Left ventricle myocardium inferior (tissue), 1 donor: ENCODE results near the gene P2RY1. TPM values are rescaled to one million over a fixed set of nuclear protein-coding genes. Genes with fewer than 3 reads are reported as not detected.

Experiments
- DNase-seq: peaks from one replicate; pipeline ENCODE4 v3.0.0-alpha.2; 2020
- H3K27ac ChIP-seq: fragments of 200-600 bp; replicated peaks from 2 replicates; pipeline ENCODE4 v1.8.0; 2021
- H3K27me3 ChIP-seq: fragments of 200-600 bp; 2 replicates; pipeline ENCODE4 v1.8.0; 2021; ENCODE audit warnings: low read depth
- H3K36me3 ChIP-seq: fragments of 200-600 bp; 2 replicates; pipeline ENCODE4 v1.8.0; 2021
- H3K4me1 ChIP-seq: fragments of 200-600 bp; 2 replicates; pipeline ENCODE4 v1.8.0; 2021
- H3K4me3 ChIP-seq: fragments of 200-600 bp; 2 replicates; pipeline ENCODE4 v1.8.0; 2021; ENCODE audit warnings: mild to moderate bottlenecking, moderate library complexity
- H3K9me3 ChIP-seq: fragments of 200-600 bp; replicated peaks from 2 replicates; pipeline ENCODE4 v1.8.0; 2021
- intact Hi-C: fragments of 100-400 bp; cut with micrococcal nuclease; formaldehyde crosslinking; loops from one replicate; pipeline ENCODE4 v1.11.0; 2022
- total RNA-seq: library from RNA; stranded (reverse); fragmentation: NEBNext Ultra II Directional; extraction: Animal tissue kit (Norgen Biotek cat#: 25700); gene quantifications from one replicate; pipeline ENCODE4 v1.2.1, GENCODE V29; 2021
- TF ChIP-seq, protein P1 (sequence below): fragments of 200-600 bp; IDR thresholded peaks from 2 replicates; pipeline ENCODE4 v1.8.0; 2021; ENCODE audit warnings: antibody characterized with exemption, mild to moderate bottlenecking, borderline replicate concordance
- donor health status: DM: no; HTN: yes; CAD: no; lungs with severe emphysema.

P2RY1 gene
- total RNA-seq, 1 donor from 2014 or later, result 11.2 TPM

DNA sequence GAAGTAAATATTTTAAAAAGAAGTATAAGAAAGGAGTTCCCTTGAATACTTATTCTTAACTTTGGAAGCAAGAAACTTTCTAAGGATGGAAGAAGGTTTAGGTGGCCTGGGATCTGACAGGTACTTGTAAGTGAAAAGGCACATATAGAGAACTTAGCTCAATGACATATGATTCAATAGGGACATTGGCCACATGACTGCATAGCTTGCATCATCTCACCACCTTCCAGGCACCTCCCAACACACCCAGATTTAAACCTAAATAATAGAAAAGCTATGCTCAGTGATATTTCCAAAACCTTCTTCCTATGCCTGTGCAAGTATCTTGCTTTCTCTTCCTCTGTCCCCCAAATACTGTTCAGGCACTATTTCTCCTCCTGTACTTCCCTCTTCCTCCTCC lies 4.7 kb upstream of the P2RY1 start:
- DNase-seq, result no peak
- Histone ChIP-seq H3K27ac (no peak overlapping the region), H3K9me3 (no peaks in the 10 kb centered on the region), H3K36me3 (no peaks in the 10 kb centered on the region), H3K4me1 (peaks cover 10% of the 10 kb centered on the region), H3K27me3 (no peaks in the 10 kb centered on the region), H3K4me3 (no peak overlapping the region)
- intact Hi-C loops, result no loop called here
- TF ChIP-seq, protein P1, sequence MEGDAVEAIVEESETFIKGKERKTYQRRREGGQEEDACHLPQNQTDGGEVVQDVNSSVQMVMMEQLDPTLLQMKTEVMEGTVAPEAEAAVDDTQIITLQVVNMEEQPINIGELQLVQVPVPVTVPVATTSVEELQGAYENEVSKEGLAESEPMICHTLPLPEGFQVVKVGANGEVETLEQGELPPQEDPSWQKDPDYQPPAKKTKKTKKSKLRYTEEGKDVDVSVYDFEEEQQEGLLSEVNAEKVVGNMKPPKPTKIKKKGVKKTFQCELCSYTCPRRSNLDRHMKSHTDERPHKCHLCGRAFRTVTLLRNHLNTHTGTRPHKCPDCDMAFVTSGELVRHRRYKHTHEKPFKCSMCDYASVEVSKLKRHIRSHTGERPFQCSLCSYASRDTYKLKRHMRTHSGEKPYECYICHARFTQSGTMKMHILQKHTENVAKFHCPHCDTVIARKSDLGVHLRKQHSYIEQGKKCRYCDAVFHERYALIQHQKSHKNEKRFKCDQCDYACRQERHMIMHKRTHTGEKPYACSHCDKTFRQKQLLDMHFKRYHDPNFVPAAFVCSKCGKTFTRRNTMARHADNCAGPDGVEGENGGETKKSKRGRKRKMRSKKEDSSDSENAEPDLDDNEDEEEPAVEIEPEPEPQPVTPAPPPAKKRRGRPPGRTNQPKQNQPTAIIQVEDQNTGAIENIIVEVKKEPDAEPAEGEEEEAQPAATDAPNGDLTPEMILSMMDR, result no peak

DNA sequence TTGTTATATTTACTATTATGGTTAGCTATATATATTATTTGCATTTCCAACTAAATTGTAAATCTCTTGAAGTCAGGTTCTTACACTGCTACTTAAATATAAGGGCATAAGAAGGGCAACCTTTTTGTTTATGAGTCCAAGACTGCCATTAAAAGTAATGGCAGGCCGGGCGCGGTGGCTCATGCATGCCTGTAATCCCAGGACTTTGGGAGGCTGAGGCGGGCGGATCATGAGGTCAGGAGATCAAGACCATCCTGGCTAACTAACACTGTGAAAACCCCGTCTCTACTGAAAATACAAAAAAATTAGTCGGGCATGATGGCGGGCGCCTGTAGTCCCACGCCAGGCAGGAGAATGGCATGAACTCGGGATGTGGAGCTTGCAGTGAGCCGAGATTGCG lies 2.9 kb upstream of the P2RY1 start:
- DNase-seq, result no peak
- intact Hi-C loops, result no loop called here
- H3K27me3 ChIP-seq, result no peaks in the 10 kb centered on the region
- no peaks in the 10 kb centered on the region for H3K9me3 ChIP-seq
- no peak overlapping the region for H3K27ac ChIP-seq
- H3K4me3 ChIP-seq, result no peak overlapping the region
- H3K36me3 ChIP-seq, result no peaks in the 10 kb centered on the region
- TF ChIP-seq, protein P1, result no peak
- H3K4me1 ChIP-seq, result peaks cover 28% of the 10 kb centered on the region

DNA sequence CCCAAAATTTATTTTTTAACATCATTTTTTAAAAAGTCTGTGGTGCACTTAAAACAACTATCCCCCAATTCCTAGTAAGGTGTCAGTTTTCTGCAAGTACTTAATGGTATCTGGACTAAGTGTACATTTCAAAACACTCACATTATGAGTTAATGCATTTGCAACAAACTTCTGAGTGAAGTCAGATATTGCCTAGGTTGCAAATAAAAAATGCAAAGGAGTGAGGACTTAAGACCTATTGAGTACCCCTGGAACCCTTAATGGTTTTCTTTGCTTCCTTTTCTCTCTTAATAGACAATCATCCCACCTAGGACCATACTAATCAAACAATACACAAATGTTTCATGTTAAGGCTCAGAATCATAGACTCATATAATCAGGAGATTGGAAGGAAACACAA lies 1.8 kb upstream of the P2RY1 start:
- Histone ChIP-seq H3K4me1 (peaks cover 37% of the 10 kb centered on the region), H3K36me3 (no peaks in the 10 kb centered on the region), H3K27ac (no peak overlapping the region), H3K9me3 (no peaks in the 10 kb centered on the region), H3K27me3 (no peaks in the 10 kb centered on the region), H3K4me3 (no peak overlapping the region)
- TF ChIP-seq, protein P1, result no peak
- DNase-seq, result no peak
- intact Hi-C loops, result no loop called here

DNA sequence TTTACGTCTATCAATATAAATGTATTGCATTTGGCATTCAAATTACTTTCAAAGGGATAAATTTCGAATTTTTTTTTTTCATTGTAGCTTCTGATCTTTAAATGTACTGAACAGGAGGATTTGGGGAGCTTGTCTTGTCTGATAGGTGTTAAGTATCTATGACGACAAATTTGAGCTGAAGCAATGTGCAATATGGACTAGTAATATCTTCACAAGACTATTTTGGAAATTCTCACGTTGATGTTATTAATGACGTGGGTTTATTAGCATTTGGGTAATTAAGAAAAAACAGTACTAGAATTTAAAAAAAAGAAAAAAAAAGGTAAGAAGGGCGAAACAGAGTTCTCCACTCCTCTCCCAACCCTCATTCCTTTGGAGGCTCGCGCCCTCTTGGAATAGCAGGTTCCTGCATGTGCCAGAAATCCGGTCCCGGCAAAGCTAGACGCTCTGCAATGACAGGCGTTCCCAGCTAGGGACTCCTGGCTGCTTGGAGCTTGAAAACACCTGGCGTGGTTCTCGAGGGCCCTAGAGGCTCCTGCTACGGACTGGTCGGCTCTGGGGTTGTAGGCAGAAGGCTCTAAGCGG lies 648 bp upstream of the P2RY1 start:
- peak overlapping the region; percentile 82 for H3K27ac ChIP-seq
- TF ChIP-seq, protein P1, result peak; percentile 54

DNA sequence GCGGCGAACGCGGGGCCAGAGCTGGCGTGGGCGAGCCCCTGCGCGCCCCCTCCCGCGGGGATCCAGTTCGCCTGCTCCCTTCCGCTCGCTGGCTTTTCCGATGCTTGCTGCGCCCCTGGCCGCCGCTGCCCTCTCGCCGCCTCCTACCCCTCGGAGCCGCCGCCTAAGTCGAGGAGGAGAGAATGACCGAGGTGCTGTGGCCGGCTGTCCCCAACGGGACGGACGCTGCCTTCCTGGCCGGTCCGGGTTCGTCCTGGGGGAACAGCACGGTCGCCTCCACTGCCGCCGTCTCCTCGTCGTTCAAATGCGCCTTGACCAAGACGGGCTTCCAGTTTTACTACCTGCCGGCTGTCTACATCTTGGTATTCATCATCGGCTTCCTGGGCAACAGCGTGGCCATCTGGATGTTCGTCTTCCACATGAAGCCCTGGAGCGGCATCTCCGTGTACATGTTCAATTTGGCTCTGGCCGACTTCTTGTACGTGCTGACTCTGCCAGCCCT lies 721 bp downstream of the P2RY1 start:
- H3K36me3 ChIP-seq, result no peaks in the 10 kb centered on the region
- TF ChIP-seq, protein P1, result peak; percentile 1
- H3K27me3 ChIP-seq, result no peaks in the 10 kb centered on the region
- H3K9me3 ChIP-seq, result no peaks in the 10 kb centered on the region
- peak overlapping the region; percentile 90 for H3K4me3 ChIP-seq
- peaks cover 55% of the 10 kb centered on the region for H3K4me1 ChIP-seq
- intact Hi-C loops, result no loop called here
- H3K27ac ChIP-seq, result peak overlapping the region; percentile 82
- DNase-seq, result peak; percentile 15

More for the DNA sequence above, 648 bp upstream of the P2RY1 start:
- peak overlapping the region; percentile 90 for H3K4me3 ChIP-seq
- no peak for DNase-seq
- H3K27me3 ChIP-seq, result no peaks in the 10 kb centered on the region
- no peaks in the 10 kb centered on the region for H3K36me3 ChIP-seq
- intact Hi-C loops, result no loop called here
- H3K9me3 ChIP-seq, result no peaks in the 10 kb centered on the region
- peaks cover 48% of the 10 kb centered on the region for H3K4me1 ChIP-seq
